Mammary epithelial cell (primary cell): ENCODE data around the gene PRSS16.

Experiments used
- CTCF ChIP-seq, 2 donors: IDR thresholded peaks in 1 of 2; conservative IDR thresholded peaks in 1 of 2; 2 replicates each; pipeline ENCODE4 v1.5.1; 2011 to 2012; ENCODE audit warnings: inconsistent platforms in 2 of 2, low read length in 2 of 2, mild to moderate bottlenecking in 2 of 2, control low read depth in 1 of 2, low read depth in 1 of 2; ENCODE audit not compliant: insufficient read depth in 1 of 2; ENCODE audit errors: extremely low read depth in 1 of 2
- EZH2 ChIP-seq: IDR thresholded peaks from 2 replicates; pipeline ENCODE4 v1.6.1; 2012; ENCODE audit warnings: low read length, inconsistent platforms, borderline replicate concordance

GRCh38 chr6:27281569-27281968, 34.1 kb downstream of the PRSS16 start:
- TF ChIP-seq CTCF (conservative IDR thresholded peaks at IDR 0.05 in 1 of 2, IDR thresholded peaks at IDR 0.05 in 1 of 2; ENCODE audit: extremely low read depth in 1 of 2, insufficient read depth in 1 of 2, low read depth in 1 of 2, low read length in 2 of 2): no peak
- no peak for TF ChIP-seq EZH2
